Stimulated activated CD8-positive, alpha-beta memory T cell treated with anti-CD3 and anti-CD28 coated beads, Interleukin-4, amount 100 ng/mL, for 4 hours (primary cell): ENCODE results near the gene SH3PXD2A.
A peak's percentile ranks its signal among the peaks of the same experiment; 100 is the strongest.

Source experiments
- DNase-seq, 2 donors: peaks; one replicate each; pipeline ENCODE4 v3.0.0-alpha.2; 2020; ENCODE audit warnings: low read depth in 2 of 2, low spot score in 1 of 2

SH3PXD2A gene

GRCh38 chr10:103879409-103879808, 24.0 kb upstream of the SH3PXD2A start:
- no peak for DNase-seq

DNA sequence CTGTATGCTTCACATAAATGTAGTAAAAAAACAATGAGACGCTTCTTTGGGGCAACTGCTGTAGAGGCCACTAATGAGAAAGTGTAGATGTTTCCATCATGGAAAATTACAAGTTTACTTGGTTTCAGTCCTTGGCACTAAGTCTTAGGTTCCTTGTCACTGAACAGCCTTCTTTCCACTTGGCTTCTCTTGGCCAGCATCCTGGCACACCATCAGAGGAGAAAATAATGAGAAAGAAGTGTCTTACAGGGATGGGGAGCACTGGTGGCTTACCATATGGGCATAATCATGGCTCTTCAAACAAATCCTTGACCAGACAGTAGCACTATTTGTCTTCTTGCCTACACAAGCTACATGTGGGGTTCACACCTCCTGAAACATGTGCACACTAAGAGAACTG, 22.5 kb upstream of the SH3PXD2A start:
- DNase-seq = no peak

DNA sequence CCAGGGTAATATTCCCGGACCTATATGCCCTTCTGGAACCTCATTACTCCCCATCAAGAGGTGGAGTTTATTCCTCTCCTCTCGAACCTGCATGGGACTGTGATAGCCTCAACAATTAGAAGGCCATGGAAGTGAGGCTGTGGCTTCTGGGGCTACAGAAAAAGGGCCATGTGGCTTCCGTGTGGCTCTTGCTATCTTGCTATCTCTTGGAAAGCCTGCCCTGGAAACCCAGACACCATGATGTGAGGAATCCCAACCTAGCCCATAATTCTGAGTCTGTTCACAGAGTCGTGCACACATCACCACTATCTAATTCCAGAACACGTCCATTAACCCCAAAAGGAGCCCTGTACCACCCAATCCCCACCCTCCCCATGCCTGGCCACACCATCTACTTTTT, 20.8 kb upstream of the SH3PXD2A start:
- no peak for DNase-seq

GRCh38 chr10:103874730-103875129, 19.4 kb upstream of the SH3PXD2A start:
- DNase-seq = no peak

DNA sequence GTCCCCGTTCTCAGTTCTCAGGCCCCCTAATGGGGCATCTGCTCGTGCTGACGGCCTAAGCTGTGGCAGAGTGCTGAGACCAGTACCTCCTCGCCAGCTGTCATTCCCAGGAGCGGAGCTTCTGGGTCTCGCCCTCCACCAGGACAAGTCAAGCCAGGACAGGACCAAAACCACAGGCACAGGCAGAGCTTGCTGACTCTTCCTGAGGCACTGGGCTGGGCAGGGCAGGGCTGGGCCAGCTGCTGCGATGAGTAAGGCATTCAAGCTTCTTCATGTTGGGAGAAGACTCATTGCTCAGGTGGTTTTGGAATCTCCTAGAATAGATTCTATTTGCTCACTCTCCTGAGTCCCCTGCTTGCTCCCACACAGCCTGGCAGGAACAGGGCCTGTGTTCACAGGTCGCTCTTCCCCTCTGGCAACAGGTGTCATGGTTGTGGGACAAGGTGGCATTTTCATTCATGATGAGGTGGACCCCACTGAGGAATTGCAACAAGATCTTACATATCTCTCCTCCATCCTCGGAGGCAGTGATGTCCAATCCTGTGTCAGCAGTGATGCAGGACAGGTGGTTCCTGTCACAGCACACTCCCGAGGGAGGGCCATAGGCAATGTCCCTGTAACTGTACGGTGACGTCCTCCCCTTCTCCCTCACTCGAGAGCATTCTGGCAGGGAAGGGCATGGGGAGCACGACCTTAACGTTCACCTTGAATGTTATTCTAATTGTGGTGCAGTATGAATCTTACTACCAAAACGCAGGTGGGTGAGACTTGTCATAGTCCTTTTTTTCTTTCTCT, 17.0 kb upstream of the SH3PXD2A start:
- DNase-seq = no peak

DNA sequence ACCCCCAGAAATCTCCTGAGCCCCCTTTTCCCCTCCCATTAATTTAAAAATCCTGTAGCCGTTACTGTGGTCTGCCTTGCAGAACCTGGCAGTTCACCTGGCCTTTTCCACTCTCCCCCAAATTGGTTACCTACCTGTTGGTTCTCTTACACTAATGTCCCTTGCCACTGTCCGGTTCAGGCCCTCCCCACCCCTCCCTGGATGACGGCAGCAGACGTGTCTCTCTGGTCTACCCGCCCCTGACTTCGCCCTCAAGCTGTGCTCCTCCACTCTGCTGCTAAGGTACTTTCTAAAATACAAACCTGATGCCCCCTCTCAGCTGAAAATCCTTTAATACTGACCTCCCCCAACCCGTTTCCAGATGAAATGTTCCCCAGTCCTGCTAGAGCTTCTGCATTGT, 15.6 kb upstream of the SH3PXD2A start:
- no peak for DNase-seq

DNA sequence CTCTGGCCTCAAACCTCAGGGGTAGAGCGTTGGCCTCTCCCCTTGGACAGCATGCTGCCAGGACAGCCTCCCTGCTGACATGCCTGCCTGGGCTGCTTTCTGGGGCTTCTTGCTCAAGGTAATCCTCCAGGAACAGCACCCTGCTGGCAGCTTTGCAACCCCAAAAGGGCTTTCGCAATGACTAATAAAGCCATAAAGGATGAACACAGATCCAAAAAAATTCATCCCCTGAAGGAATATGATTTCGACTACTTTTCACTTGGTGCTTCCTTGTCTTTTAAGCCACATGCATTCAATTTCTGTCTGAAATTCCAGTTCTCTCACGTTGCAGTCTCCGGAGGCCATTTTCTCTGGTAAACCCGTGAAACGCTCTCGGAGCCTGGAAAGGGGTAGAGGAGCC, 15.1 kb upstream of the SH3PXD2A start:
- no peak for DNase-seq

GRCh38 chr10:103869336-103869735, 14.0 kb upstream of the SH3PXD2A start:
- no peak for DNase-seq

DNA sequence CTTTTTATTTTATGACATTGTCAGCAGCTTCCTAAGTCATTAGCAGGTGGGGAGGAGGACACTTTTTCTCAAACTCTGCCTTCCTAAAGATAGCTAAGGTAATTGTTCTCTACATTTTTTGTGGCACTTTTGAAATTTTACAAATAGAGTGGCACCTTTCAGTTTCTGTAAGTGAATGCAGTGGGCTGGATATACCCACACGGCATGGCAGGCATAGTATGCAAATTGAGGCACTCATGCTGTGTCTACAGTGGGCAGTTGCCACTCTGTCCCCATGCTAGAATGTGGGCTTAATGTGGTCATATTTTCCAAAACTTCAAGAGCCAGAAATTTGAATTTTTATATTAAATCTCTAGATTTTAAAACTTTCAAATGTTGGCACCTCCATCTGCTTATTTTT, 12.8 kb upstream of the SH3PXD2A start:
- DNase-seq = no peak

DNA sequence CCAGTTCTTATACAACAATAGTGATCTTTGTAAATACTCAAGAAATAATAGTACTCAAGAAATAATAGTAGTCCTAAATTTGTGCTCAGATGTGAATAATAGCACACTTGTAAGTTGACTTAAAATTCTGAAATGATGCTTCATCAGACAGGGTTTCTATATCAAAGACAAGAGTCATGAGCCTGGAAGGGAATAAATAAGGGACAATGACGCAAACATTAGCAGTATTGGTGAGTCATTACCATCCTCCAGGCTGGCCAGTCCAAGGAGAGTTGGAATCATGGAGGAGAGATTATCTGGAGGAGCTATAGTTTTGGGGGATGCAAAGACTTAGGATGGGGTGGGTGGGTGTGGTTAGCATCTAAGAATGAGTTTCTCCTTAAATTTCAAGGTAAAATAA, 6.1 kb upstream of the SH3PXD2A start:
- DNase-seq = no peak

DNA sequence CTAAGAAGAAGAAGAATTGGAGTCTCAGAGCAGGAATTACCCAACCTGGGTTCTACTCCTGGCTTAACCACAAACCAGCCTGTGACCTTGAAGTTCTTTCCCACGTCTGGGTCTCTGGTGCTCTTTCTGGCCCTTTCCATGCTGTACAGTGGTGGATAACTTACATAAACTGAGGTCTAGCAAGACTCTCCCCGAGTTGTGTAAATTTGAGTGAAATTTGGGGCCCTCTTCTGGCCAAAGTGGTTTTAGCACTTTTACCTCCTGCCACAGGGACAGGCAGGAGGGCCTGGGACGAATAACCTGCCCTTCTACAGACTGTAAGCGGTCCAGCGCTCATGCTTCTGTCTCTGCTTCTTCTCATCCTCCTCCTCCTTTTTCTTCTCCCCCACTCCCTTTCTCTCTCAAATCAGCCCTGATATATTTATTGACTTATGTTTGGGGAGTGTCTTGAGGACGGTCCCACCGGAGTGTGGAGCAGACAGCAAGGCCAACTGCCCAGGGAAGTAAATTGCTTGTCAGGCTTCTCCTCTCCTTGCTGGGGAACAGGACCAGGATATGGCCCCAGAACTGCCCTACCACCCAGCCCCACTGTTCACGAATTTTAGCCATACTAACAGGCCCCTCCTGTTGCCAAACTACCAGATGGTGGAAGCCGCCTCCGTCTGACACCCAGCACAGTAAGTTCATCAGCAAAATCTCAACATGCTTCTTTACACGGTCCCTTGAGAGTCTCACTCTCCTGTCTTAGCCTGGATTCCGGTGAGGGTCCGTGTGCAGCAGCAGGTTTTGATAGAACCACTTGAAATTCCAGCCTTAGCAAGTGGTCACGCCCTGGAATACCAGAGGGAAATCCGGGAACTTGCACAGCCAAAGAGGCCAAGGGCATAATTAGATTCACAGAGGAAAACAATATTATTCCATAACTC, 4.0 kb upstream of the SH3PXD2A start:
- DNase-seq = peak in 1 of 2 donors; percentile 19

DNA sequence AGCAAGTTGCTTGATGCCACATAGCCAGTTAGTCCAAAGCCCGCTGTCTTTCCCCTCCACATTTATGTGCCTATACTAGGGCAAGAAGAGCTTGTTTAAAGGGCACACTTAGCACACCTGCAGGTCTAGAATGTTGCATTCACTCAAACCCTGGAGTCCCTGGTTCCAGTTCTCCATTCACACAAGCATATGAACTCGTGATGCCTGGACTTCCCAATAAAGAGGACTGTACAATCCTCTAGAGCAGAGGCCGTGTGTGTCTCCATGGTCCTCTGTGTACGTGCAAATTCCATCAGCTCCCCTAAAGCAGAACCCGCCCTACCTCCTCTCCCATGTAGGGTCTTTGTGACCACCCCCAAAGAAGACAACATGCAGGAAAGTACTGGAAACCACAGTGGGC, 3.0 kb upstream of the SH3PXD2A start:
- no peak for DNase-seq

DNA sequence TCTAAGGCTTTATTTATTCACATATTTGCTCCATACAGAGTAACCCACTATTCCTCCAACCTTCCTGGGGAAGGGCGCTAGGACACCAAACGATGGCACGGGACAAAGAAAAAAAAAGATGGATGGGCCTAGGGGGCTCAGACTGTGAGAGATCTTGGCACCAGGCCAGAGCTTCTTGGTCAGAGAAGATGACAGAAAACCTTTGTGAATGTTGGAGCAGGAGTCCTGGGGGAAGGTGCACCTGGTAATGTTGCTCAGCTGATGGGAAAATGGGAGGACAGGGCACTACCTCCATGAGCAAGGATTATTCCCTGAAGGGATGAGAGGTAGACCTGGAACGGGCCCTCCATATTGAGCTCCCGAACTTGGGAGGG, 1.4 kb upstream of the SH3PXD2A start:
- no peak for DNase-seq

DNA sequence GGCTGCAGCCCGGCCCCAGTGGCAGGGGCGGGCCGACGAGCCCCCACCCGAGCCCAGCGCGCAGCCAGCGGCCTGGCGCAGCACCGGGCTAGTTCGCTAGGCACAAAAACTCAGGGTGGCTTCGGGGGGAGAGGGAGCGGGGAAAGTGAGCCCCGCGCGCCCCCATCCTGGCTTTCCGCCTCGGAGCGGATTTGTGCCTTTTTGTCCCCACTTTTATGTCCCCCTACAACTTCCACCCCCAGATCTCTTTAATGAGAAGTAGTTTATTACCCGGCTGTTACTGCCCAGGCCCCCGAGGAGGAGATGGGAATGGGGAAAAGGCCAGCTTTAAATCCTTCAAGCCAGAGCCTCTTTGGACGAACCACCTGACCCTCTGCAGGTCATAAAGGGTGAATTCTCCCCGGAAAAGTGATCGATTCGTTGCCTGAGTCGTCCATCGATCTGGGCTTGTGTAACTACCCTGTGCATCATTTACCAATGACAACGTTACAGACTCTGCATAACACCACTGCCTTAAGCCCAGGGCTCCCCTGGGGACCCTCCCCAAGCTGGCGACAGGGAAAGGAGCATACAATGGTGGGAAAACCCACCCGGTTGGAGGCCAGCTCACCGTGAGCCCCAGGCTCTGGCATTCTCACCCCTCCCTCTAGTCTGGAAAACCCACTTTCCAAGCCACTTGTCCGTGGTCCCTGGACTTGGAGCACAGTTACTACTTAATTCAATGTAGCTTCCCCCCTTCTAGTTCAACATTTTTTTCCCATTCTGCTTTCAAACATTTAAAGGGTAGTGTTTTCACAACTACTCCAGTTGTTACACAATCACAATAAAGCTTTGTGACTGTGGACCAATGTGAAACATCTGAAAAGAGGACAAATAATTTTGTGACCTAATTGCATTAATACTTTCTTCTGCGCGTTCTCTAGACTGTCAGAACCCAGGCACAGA, 748 bp upstream of the SH3PXD2A start:
- DNase-seq = no peak

DNA sequence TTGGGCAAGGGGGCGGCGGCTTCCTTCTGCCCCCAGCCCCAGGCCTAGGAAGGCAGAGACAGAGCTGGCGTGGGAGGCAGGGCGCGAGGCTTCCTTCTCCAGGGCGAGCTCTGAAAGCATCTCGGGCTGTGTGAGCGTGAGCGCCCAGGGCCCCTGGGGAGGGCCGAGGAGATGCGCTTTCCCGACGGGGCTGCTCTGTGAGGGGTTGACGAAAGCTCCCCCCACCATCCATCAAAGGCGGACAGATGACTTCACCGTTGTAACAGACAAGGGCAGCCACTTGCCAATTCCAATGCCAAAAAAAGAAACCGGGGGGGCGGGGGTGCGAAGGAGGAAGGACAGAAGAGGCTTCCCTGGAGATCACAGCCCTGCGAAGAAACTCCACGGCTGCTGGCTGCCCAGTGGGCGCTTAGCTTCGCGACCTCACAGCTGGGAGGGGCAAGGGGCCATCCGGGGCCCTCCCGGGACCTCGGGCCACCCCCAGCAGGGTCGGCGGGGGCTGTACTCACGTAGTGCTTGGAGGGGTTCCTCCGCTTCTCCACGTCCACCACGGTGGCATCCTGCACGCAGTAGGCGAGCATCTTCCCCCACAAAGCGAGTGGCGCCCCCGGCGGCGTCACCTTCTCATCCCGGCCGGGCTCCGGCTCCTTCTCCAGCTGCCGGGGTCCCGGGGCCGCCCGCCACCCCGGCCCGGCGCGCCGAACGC, 537 bp downstream of the SH3PXD2A start:
- no peak for DNase-seq

DNA sequence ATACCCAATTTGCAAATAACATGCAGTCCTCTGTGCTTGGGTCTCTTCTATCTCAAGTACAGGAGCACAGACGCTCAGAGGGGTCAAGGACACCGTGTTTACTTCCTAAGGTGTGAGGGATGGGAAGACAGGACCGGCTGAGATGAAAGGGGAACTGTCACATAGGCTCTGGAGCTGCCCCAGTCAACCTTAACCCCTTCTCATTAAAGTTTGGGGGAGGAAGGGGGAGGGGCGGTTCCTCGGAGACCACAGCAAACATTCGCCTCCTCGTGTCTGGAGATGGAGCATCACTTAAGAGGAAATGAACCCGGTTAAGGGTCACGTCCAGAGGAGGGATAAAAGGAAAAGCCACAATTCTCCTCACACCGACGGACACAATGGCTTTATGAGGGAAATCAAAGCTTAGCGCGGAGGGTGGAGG, 1.1 kb downstream of the SH3PXD2A start:
- DNase-seq = no peak

DNA sequence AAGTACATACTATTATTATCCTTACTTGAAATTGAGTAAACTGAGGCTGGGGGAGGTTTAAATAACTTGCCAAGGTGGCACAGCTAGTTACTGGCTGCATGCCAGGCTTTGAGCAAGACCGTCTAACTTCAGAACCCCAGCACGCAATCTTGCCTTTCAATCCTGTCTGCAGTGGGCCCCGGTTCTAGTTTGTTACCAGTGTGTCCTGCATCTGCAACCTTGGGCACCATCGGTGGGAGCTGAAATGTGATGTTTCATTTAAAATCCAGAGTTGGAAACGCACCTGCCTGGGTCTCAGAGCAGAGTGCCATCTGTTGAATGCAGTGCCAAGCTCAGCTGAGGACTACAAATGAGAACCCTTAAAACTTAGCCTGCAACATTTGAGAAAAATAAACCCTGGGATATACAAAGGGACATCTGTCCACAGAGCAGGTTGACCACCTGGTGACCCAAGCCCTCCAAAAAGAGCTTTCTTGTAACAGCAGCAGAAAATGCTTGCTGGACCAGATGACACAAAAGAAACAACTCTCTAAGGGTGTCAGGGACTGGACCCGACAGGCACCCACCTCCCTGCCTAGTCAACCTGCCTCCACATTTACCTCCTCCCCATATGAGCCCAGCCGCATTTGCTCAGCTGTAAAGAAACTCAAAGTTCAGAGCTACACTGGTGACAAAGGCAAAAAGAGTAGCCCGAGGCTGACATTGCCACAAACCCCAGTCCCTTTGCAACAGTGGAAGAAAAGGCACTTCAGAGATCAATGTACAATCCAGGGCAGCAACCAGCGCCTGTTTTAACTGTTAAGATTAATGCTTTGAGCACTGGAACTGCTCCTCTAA, 1.7 kb downstream of the SH3PXD2A start:
- DNase-seq = no peak

DNA sequence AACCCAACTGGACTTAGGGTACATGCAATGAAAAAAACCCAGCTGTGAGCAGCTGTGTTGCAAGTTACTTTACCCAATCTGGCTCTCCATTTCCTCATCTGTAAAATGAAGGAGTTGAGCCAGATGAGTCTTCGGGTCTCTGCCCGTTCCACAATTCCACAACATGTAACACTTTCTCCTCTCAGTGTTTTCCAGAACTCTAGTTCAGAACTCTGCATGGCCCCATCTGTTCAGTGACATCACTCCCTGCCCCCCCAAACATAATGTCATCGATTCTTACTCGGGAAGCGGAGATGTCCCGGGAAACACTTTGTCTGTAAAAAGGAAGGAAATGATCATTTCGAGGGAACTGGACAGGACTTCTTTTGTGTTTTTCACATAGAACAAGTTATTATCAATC, 2.5 kb downstream of the SH3PXD2A start:
- DNase-seq = no peak

DNA sequence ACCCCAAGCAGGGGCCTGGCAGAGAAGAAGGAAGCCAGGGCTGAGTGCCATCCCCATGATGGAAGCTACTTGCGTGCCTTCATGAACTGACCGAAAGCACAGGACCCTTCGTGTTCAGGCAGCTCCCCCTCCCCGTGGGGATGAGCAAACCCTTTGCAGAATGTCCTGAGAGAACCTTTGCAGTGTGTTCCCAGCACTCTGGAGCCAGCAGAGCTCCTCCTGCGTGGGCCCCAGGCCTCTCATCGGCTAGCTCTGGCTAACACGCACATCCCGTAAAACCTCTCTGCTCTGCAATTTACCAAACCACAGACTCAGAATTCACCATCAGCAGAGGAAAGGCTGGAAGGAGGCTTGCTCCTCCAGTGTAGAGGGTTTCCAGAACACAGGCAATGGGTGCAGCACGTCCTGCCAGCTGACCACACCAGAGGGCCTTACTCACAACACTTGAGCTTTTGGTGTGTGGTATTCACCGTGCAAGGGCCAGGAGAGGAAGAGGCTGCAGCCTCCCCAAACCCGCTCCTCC, 3.1 kb downstream of the SH3PXD2A start:
- DNase-seq = no peak

DNA sequence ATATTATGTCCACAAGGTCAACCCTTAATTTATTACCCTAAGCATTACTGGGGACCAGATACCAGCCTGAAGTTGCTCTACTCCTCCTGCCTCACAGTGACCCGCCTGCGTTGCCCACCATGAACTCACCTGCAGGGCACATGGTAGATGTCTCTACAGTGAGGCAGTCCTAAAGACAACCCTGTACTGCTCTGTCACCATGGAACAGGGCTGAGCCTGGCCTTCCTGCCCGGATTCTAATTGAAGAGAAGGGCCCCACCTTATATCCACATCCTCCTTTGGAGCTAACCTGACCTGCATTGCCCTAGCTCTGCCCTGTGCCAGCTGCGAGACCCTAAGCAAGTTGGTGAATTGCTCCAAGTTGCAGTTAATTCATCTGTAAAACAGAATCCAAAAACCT, 4.1 kb downstream of the SH3PXD2A start:
- no peak for DNase-seq
